Astrocyte of the cerebellum (primary cell): ENCODE results near the gene CD19.
"Not testable (repeated sequence)": the region's sequence is repeated elsewhere in the genome, so short reads cannot be mapped to it uniquely, and the experiment has no call there.

Source experiments
- DNase-seq: peaks from one replicate; pipeline ENCODE4 v3.0.0-alpha.2; 2011; ENCODE audit warnings: low read depth
- H3K4me3 ChIP-seq: 2 replicates; pipeline ENCODE4 v1.5.1; 2011; ENCODE audit warnings: mild to moderate bottlenecking, low read depth, low read length, moderate library complexity
- CTCF ChIP-seq: IDR thresholded peaks from 2 replicates; pipeline ENCODE4 v1.5.1; 2012; ENCODE audit warnings: low read length, low read depth, moderate library complexity, mild to moderate bottlenecking; ENCODE audit errors: missing control alignments
- in situ Hi-C: cut with HindIII; loops from 2 replicates; pipeline ENCODE4 v1.10.0; 2017; ENCODE audit warnings: low sequenced_read_pairs

Gene CD19

GRCh38 chr16:28964072-28964471 is 32.3 kb downstream of the CD19 start:
- no peak for DNase-seq
- no peak overlapping the region for H3K4me3 ChIP-seq
- no peak for TF ChIP-seq CTCF
- in situ Hi-C loops = loop anchor here (5.0 kb wide), 1 partner anchor 92 kb away; no protein-coding TSS in a partner anchor

GRCh38 chr16:28964496-28964895 is 32.7 kb downstream of the CD19 start:
- in situ Hi-C loops = loop anchor here (5.0 kb wide), 1 partner anchor 92 kb away; no protein-coding TSS in a partner anchor
- H3K4me3 ChIP-seq = no peak overlapping the region
- no peak for TF ChIP-seq CTCF
- DNase-seq = no peak

GRCh38 chr16:28967156-28967555 is 35.4 kb downstream of the CD19 start:
- no peak for TF ChIP-seq CTCF
- no peak overlapping the region for H3K4me3 ChIP-seq
- DNase-seq = no peak
- in situ Hi-C loops = no loop called here

- H3K4me3 ChIP-seq, in situ Hi-C loops, DNase-seq: not testable (repeated sequence)
Observed at GRCh38 chr16:28969696-28970095, 37.9 kb downstream of the CD19 start.

GRCh38 chr16:28974007-28974436 is 42.3 kb downstream of the CD19 start:
- H3K4me3 ChIP-seq = peak overlapping the region; percentile 98
- peak; percentile 55 for DNase-seq
- peak; percentile 90 for TF ChIP-seq CTCF
- in situ Hi-C loops = no loop called here

GRCh38 chr16:28974437-28975157 is 42.8 kb downstream of the CD19 start, which contains the start of gene SPNS1:
TSS of gene SPNS1 (plus strand) at chr16:28974778. CDS start at chr16:28975152, 374 bp downstream.
- DNase-seq = peak; percentile 94
- in situ Hi-C loops = no loop called here
- no peak for TF ChIP-seq CTCF
- H3K4me3 ChIP-seq = peak within 1 kb of the TSS; percentile 98

GRCh38 chr16:28975158-28975599 is 43.4 kb downstream of the CD19 start:
- no peak for TF ChIP-seq CTCF
- no peak for DNase-seq
- in situ Hi-C loops = no loop called here
- peak overlapping the region; percentile 98 for H3K4me3 ChIP-seq
